Measurements from ENCODE around the gene MPV17L2. TPM values are rescaled to one million over a fixed set of nuclear protein-coding genes. Genes with fewer than 3 reads are reported as not detected.
A peak's percentile ranks its signal among the peaks of the same experiment; 100 is the strongest.

Gene MPV17L2
- total RNA-seq, 4 donors from 2014 or later: 14.5 to 67.6 (median 21.2) TPM

DNA sequence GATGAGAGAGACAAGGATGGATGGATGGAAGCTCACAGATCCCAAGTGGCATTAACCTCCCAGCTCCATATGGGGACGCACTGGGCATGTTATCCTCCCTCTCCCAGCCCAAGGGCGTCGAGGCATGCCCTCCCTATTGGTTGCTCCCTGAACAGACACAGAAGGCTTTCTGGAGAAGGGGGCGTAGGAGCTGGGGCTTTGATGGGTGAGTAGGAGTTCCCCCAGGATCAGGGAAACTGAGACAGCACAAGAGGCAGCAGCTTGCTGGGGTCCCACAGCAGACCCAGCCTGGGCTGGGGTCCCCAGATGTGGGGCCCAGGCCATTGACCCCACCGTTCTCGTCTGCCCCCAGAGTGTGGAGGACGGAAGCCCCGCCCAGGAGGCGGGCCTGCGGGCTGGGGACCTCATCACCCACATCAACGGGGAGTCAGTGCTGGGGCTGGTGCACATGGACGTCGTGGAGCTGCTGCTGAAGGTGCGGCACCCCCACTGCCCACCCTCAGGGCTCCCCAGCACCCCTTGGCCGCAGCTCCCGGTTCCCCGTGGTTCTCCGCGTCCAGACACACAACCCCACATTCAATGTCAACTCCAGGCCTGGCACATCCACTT is 47.5 kb upstream of the MPV17L2 start:
- WGBS: 100% methylated on average over 4 of the region's 19 CpGs
- Histone ChIP-seq H3K36me3 (peaks cover 12 to 86% (median 64%) of the 10 kb centered on the region in 4 donors), H3K4me3 (no peak overlapping the region)

DNA sequence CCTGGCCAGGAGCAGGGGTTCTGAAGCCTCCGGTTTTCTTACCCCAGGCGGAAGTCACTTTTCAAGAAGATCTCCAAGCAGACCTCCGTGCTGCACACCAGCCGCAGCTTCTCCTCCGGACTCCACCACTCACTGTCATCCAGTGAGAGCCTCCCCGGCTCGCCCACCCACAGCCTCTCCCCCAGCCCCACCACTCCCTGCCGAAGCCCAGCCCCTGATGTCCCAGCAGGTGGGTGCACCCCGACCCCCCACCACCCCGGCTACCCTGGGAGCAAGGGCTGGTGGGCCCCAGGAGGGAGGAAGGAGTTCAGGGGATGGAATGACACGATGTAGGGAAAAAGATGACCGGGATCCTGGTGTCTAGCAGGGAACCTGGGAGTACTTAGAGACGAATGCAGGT is 45.6 kb upstream of the MPV17L2 start:
- H3K27me3 ChIP-seq: no peaks in the 10 kb centered on the region
- WGBS: 93% methylated on average over 11 of the region's 13 CpGs
- intact Hi-C loops (cut with DNase I): no loop called here
- H3K36me3 ChIP-seq: peaks cover 12 to 67% (median 51%) of the 10 kb centered on the region in 4 donors
- TF ChIP-seq POLR2A (IDR thresholded peaks at IDR 0.05; ENCODE audit: low read depth) (no peak), EP300 (IDR thresholded peaks at IDR 0.05) (no peak), POLR2AphosphoS5 (IDR thresholded peaks at IDR 0.05) (no peak)
- TF ChIP-seq, protein P1, sequence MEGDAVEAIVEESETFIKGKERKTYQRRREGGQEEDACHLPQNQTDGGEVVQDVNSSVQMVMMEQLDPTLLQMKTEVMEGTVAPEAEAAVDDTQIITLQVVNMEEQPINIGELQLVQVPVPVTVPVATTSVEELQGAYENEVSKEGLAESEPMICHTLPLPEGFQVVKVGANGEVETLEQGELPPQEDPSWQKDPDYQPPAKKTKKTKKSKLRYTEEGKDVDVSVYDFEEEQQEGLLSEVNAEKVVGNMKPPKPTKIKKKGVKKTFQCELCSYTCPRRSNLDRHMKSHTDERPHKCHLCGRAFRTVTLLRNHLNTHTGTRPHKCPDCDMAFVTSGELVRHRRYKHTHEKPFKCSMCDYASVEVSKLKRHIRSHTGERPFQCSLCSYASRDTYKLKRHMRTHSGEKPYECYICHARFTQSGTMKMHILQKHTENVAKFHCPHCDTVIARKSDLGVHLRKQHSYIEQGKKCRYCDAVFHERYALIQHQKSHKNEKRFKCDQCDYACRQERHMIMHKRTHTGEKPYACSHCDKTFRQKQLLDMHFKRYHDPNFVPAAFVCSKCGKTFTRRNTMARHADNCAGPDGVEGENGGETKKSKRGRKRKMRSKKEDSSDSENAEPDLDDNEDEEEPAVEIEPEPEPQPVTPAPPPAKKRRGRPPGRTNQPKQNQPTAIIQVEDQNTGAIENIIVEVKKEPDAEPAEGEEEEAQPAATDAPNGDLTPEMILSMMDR (IDR thresholded peaks at IDR 0.05): no peak
- no peak overlapping the region for H3K27ac ChIP-seq (replicated peaks in 1 of 4)
- H3K4me1 ChIP-seq: peaks cover 6 to 11% (median 10%) of the 10 kb centered on the region in 4 donors
- H3K4me3 ChIP-seq: no peak overlapping the region
- no peaks in the 10 kb centered on the region for H3K9me3 ChIP-seq
- DNase-seq (ENCODE audit: extremely low spot score): no peak

More for the DNA sequence above, 47.5 kb upstream of the MPV17L2 start:
- no peaks in the 10 kb centered on the region for H3K9me3 ChIP-seq
- no peak for DNase-seq (ENCODE audit: extremely low spot score)
- H3K27ac ChIP-seq (replicated peaks in 1 of 4): no peak overlapping the region
- H3K4me1 ChIP-seq: no peaks in the 10 kb centered on the region
- H3K27me3 ChIP-seq: no peaks in the 10 kb centered on the region
- intact Hi-C loops (cut with DNase I): no loop called here
- TF ChIP-seq EP300 (IDR thresholded peaks at IDR 0.05): no peak
- TF ChIP-seq, protein P1 (IDR thresholded peaks at IDR 0.05): no peak
- no peak for TF ChIP-seq POLR2AphosphoS5 (IDR thresholded peaks at IDR 0.05)
- TF ChIP-seq POLR2A (IDR thresholded peaks at IDR 0.05; ENCODE audit: low read depth): no peak

DNA sequence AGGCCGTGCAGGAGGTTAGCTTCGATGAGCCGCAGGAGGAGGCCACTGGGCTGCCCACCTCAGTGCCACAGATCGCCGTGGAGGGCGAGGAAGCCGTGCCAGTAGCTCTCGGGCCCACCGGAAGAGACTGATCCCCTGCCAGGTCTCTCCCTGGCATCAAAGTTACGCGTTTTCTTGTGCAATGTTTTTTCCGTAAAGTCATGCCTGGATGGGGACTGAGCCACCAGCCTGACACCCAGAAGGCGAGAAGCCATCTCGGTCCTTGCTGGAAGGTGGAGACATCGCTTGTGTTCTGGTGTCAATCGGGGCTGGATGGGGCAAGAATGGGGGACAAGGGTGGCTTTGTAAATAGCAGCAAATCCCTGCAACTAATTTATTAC is 43.4 kb upstream of the MPV17L2 start:
- Histone ChIP-seq H3K4me3 (no peak overlapping the region), H3K4me1 (peaks cover 17 to 24% (median 22%) of the 10 kb centered on the region in 4 donors), H3K9me3 (no peaks in the 10 kb centered on the region), H3K27ac (replicated peaks in 1 of 4) (no peak overlapping the region), H3K36me3 (peaks cover under 1 to 45% (median 31%) of the 10 kb centered on the region in 4 donors), H3K27me3 (no peaks in the 10 kb centered on the region)
- TF ChIP-seq POLR2A (IDR thresholded peaks at IDR 0.05; ENCODE audit: low read depth) (no peak), POLR2AphosphoS5 (IDR thresholded peaks at IDR 0.05) (no peak), EP300 (IDR thresholded peaks at IDR 0.05) (no peak)
- TF ChIP-seq, protein P1 (IDR thresholded peaks at IDR 0.05): no peak
- WGBS: 85% methylated on average over 13 of the region's 16 CpGs
- no peak for DNase-seq (ENCODE audit: extremely low spot score)
- intact Hi-C loops (cut with DNase I): no loop called here

DNA sequence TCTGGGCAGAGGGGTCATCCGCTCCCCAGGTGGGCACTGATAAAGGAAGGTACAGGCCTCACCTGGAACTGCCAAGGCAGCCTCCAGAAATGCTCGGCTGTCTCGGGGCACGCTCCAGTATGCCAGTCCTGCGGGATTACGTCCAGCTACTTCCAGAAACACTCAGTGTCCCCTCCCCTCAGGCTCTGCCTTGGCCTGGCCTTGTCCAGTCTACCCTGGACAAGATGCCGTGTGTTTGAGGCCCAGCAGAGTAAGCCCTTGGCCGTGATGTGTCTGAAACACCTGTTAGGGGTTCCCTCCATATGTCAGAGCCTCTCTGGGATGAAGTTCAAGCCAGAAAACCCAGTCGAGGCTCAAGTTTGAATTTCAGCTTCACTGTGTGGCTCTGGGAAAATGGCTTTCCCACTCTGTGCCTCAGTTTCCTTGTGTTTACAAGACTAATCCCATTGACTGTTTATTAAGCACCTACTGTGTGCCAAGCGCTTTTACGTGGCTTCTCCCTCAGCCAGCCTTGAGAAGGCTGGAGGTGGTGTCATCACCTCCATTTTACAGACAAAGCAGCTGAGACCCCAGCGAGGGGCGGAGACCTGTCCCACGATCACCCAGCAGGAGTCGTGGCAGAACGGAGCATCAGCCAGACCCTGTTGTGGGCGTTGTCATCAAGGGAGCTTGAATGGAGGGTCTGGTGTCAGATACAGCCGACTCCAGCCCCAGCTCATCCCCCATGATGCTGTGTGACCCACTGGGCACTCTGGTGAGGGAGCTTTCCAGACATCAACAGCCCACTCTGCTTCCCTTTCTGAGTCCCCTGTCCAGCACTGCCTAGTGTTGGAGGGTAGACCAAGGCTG is 42.0 kb upstream of the MPV17L2 start:
- H3K4me3 ChIP-seq: no peak overlapping the region
- peaks cover 8 to 38% (median 22%) of the 10 kb centered on the region in 4 donors for H3K36me3 ChIP-seq
- no peak for DNase-seq (ENCODE audit: extremely low spot score)
- TF ChIP-seq EP300 (IDR thresholded peaks at IDR 0.05) (no peak), POLR2AphosphoS5 (IDR thresholded peaks at IDR 0.05) (no peak), POLR2A (IDR thresholded peaks at IDR 0.05; ENCODE audit: low read depth) (no peak)
- TF ChIP-seq, protein P1 (IDR thresholded peaks at IDR 0.05): no peak
- intact Hi-C loops (cut with DNase I): loop anchor here (5.0 to 10.0 kb wide), 2 partner anchors 39 to 146 kb away; partner anchors contain the start of gene ARRDC2
- peak overlapping the region; percentile 89 to 97 (median 94) for H3K27ac ChIP-seq (replicated peaks in 1 of 4)
- 84% methylated on average over 16 of the region's 18 CpGs for WGBS
- no peaks in the 10 kb centered on the region for H3K9me3 ChIP-seq
- no peaks in the 10 kb centered on the region for H3K27me3 ChIP-seq
- peaks cover 21 to 39% (median 36%) of the 10 kb centered on the region in 4 donors for H3K4me1 ChIP-seq
